ENCODE measurements around the gene TSPAN33.

Gene TSPAN33

GRCh38 chr7:129209067-129209926, 64.8 kb downstream of the TSPAN33 start:
- Histone ChIP-seq H3K23ac (ENCODE audit: low read depth, low read length, poor library complexity) (no peak overlapping the region), H3K36me3 (replicated peaks in 1 of 2; ENCODE audit: control insufficient read depth in 2 of 2, insufficient read depth in 2 of 2, low read length in 2 of 2) (peaks cover 58 to 92% of the 10 kb centered on the region in 2 donors), H2BK15ac (ENCODE audit: low read length) (no peak overlapping the region), H4K8ac (ENCODE audit: low read depth, low read length) (no peak overlapping the region), H4K91ac (ENCODE audit: low read depth, low read length, poor library complexity) (no peak overlapping the region), H2AFZ (ENCODE audit: low read length) (no peak overlapping the region), H2BK12ac (ENCODE audit: low read length) (no peak overlapping the region), H3K9me3 (replicated peaks in 1 of 2; ENCODE audit: control insufficient read depth in 2 of 2, insufficient read depth in 1 of 2, low read depth in 1 of 2, low read length in 2 of 2) (peaks cover 3% of the 10 kb centered on the region in 2 donors), H2BK5ac (ENCODE audit: low read length) (no peak overlapping the region), H3K18ac (ENCODE audit: low read length) (no peak overlapping the region), H3K4ac (ENCODE audit: low read length) (no peak overlapping the region), H2AK5ac (ENCODE audit: low read depth, low read length) (no peak overlapping the region), H3K9ac (ENCODE audit: low read depth, low read length, poor library complexity) (no peak overlapping the region), H2BK120ac (ENCODE audit: low read depth, low read length) (no peak overlapping the region), H3K27me3 (ENCODE audit: control insufficient read depth in 3 of 3, insufficient read depth in 3 of 3, low read depth in 1 of 3, low read length in 3 of 3) (no peaks in the 10 kb centered on the region), H3K79me1 (ENCODE audit: low read depth, low read length) (peaks cover 4% of the 10 kb centered on the region), H3K27ac (replicated peaks; ENCODE audit: low read length) (no peak overlapping the region), H3K4me3 (ENCODE audit: low read length in 2 of 2) (no peak overlapping the region), H3K4me2 (ENCODE audit: insufficient read depth, low read length, poor library complexity, severe bottlenecking) (no peak overlapping the region), H3K14ac (ENCODE audit: low read length) (no peak overlapping the region), H3K4me1 (ENCODE audit: control insufficient read depth in 2 of 2, insufficient read depth in 1 of 2, low read depth in 1 of 2, low read length in 2 of 2) (no peaks in the 10 kb centered on the region)
- no CpG with 5 or more reads among the region's 15 CpGs for WGBS, 2 donors (ENCODE audit: extremely low coverage in 2 of 2, insufficient read length in 2 of 2, insufficient replicate concordance in 1 of 2)
- DNase-seq (ENCODE audit: low spot score), result no peak

- Histone ChIP-seq H3K36me3 (replicated peaks in 1 of 2; ENCODE audit: control insufficient read depth in 2 of 2, insufficient read depth in 2 of 2, low read length in 2 of 2) (peaks cover 55 to 85% of the 10 kb centered on the region in 2 donors), H4K91ac (ENCODE audit: low read depth, low read length, poor library complexity) (no peak overlapping the region), H3K4me1 (ENCODE audit: control insufficient read depth in 2 of 2, insufficient read depth in 1 of 2, low read depth in 1 of 2, low read length in 2 of 2) (no peaks in the 10 kb centered on the region), H3K4ac (ENCODE audit: low read length) (no peak overlapping the region), H3K27ac (replicated peaks; ENCODE audit: low read length) (no peak overlapping the region), H3K4me2 (ENCODE audit: insufficient read depth, low read length, poor library complexity, severe bottlenecking) (no peak overlapping the region), H3K9ac (ENCODE audit: low read depth, low read length, poor library complexity) (no peak overlapping the region), H3K4me3 (ENCODE audit: low read length in 2 of 2) (no peak overlapping the region), H3K27me3 (ENCODE audit: control insufficient read depth in 3 of 3, insufficient read depth in 3 of 3, low read depth in 1 of 3, low read length in 3 of 3) (no peaks in the 10 kb centered on the region), H2AK5ac (ENCODE audit: low read depth, low read length) (no peak overlapping the region), H2BK5ac (ENCODE audit: low read length) (no peak overlapping the region), H4K8ac (ENCODE audit: low read depth, low read length) (no peak overlapping the region), H3K9me3 (replicated peaks in 1 of 2; ENCODE audit: control insufficient read depth in 2 of 2, insufficient read depth in 1 of 2, low read depth in 1 of 2, low read length in 2 of 2) (peaks cover 3 to 5% of the 10 kb centered on the region in 2 donors), H3K23ac (ENCODE audit: low read depth, low read length, poor library complexity) (peak overlapping the region; percentile 89), H3K79me1 (ENCODE audit: low read depth, low read length) (peaks cover 2% of the 10 kb centered on the region), H2AFZ (ENCODE audit: low read length) (no peak overlapping the region), H3K18ac (ENCODE audit: low read length) (no peak overlapping the region), H3K14ac (ENCODE audit: low read length) (no peak overlapping the region), H2BK12ac (ENCODE audit: low read length) (no peak overlapping the region), H2BK15ac (ENCODE audit: low read length) (no peak overlapping the region), H2BK120ac (ENCODE audit: low read depth, low read length) (no peak overlapping the region)
- WGBS, 2 donors (ENCODE audit: extremely low coverage in 2 of 2, insufficient read length in 2 of 2, insufficient replicate concordance in 1 of 2), result no CpG with 5 or more reads among the region's 16 CpGs
- DNase-seq (ENCODE audit: low spot score), result peak; percentile 46
Measured at GRCh38 chr7:129210256-129210988, 65.9 kb downstream of the TSPAN33 start.

DNA sequence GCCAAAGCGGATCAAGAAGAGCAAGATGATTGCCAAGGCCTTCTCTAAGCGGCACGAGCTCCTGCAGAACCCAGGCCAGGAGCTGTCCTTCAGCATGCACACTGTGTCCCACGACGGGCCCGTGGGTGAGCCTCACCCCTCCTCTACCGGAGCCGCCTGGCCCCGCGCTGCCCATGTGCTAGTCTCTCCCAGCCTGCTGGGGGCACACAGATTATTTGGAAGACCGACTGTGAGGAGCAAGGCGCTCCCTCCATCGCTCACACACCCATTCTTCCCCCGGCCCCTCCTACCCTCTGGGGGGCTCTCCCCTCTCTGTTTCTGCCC, 66.4 kb downstream of the TSPAN33 start:
- no peak overlapping the region for H3K14ac ChIP-seq (ENCODE audit: low read length)
- no peaks in the 10 kb centered on the region for H3K27me3 ChIP-seq (ENCODE audit: control insufficient read depth in 3 of 3, insufficient read depth in 3 of 3, low read depth in 1 of 3, low read length in 3 of 3)
- no CpG with 5 or more reads among the region's 14 CpGs for WGBS, 2 donors (ENCODE audit: extremely low coverage in 2 of 2, insufficient read length in 2 of 2, insufficient replicate concordance in 1 of 2)
- H2AK5ac ChIP-seq (ENCODE audit: low read depth, low read length), result no peak overlapping the region
- no peak overlapping the region for H2BK120ac ChIP-seq (ENCODE audit: low read depth, low read length)
- H2AFZ ChIP-seq (ENCODE audit: low read length), result no peak overlapping the region
- H3K9me3 ChIP-seq (replicated peaks in 1 of 2; ENCODE audit: control insufficient read depth in 2 of 2, insufficient read depth in 1 of 2, low read depth in 1 of 2, low read length in 2 of 2), result peaks cover 3 to 5% of the 10 kb centered on the region in 2 donors
- H2BK12ac ChIP-seq (ENCODE audit: low read length), result no peak overlapping the region
- no peak overlapping the region for H3K4me3 ChIP-seq (ENCODE audit: low read length in 2 of 2)
- H4K8ac ChIP-seq (ENCODE audit: low read depth, low read length), result no peak overlapping the region
- no peak overlapping the region for H3K4ac ChIP-seq (ENCODE audit: low read length)
- H3K4me2 ChIP-seq (ENCODE audit: insufficient read depth, low read length, poor library complexity, severe bottlenecking), result no peak overlapping the region
- peaks cover 50 to 79% of the 10 kb centered on the region in 2 donors for H3K36me3 ChIP-seq (replicated peaks in 1 of 2; ENCODE audit: control insufficient read depth in 2 of 2, insufficient read depth in 2 of 2, low read length in 2 of 2)
- no peak overlapping the region for H2BK15ac ChIP-seq (ENCODE audit: low read length)
- H3K79me1 ChIP-seq (ENCODE audit: low read depth, low read length), result peaks cover 2% of the 10 kb centered on the region
- no peak overlapping the region for H3K18ac ChIP-seq (ENCODE audit: low read length)
- peak overlapping the region; percentile 40 for H4K91ac ChIP-seq (ENCODE audit: low read depth, low read length, poor library complexity)
- H3K9ac ChIP-seq (ENCODE audit: low read depth, low read length, poor library complexity), result no peak overlapping the region
- no peak for DNase-seq (ENCODE audit: low spot score)
- H3K27ac ChIP-seq (replicated peaks; ENCODE audit: low read length), result no peak overlapping the region
- H3K4me1 ChIP-seq (ENCODE audit: control insufficient read depth in 2 of 2, insufficient read depth in 1 of 2, low read depth in 1 of 2, low read length in 2 of 2), result no peaks in the 10 kb centered on the region
- no peak overlapping the region for H3K23ac ChIP-seq (ENCODE audit: low read depth, low read length, poor library complexity)
- no peak overlapping the region for H2BK5ac ChIP-seq (ENCODE audit: low read length)

DNA sequence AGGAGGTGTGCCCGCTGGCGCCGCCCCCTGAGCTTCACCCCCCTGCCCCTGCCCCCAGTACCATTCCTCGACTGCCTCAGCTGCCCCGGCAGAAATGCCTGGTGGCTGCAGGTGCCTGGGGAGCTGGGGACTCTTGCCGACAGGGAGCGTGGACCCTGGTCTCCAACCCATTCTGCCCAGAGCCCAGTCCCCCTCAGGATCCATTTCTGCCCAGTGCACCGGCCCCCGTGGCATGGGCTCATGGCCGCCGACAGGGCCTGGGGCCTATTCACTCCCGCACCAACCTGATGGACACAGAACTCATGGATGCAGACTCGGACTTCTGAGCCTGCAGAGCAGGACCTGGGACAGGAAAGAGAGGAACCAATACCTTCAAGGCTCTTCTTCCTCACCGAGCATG, 67.6 kb downstream of the TSPAN33 start:
- Histone ChIP-seq H2BK12ac (ENCODE audit: low read length) (no peak overlapping the region), H4K8ac (ENCODE audit: low read depth, low read length) (no peak overlapping the region), H2AFZ (ENCODE audit: low read length) (no peak overlapping the region), H2BK15ac (ENCODE audit: low read length) (no peak overlapping the region), H3K4ac (ENCODE audit: low read length) (no peak overlapping the region), H3K79me1 (ENCODE audit: low read depth, low read length) (peaks cover 2% of the 10 kb centered on the region), H3K4me3 (ENCODE audit: low read length in 2 of 2) (no peak overlapping the region), H3K18ac (ENCODE audit: low read length) (no peak overlapping the region), H2AK5ac (ENCODE audit: low read depth, low read length) (no peak overlapping the region), H3K27me3 (ENCODE audit: control insufficient read depth in 3 of 3, insufficient read depth in 3 of 3, low read depth in 1 of 3, low read length in 3 of 3) (no peaks in the 10 kb centered on the region), H3K27ac (replicated peaks; ENCODE audit: low read length) (no peak overlapping the region), H3K4me1 (ENCODE audit: control insufficient read depth in 2 of 2, insufficient read depth in 1 of 2, low read depth in 1 of 2, low read length in 2 of 2) (no peaks in the 10 kb centered on the region), H3K36me3 (replicated peaks in 1 of 2; ENCODE audit: control insufficient read depth in 2 of 2, insufficient read depth in 2 of 2, low read length in 2 of 2) (peaks cover 45 to 68% of the 10 kb centered on the region in 2 donors), H3K9ac (ENCODE audit: low read depth, low read length, poor library complexity) (no peak overlapping the region), H3K9me3 (replicated peaks in 1 of 2; ENCODE audit: control insufficient read depth in 2 of 2, insufficient read depth in 1 of 2, low read depth in 1 of 2, low read length in 2 of 2) (peaks cover 3 to 5% of the 10 kb centered on the region in 2 donors), H3K14ac (ENCODE audit: low read length) (no peak overlapping the region), H3K4me2 (ENCODE audit: insufficient read depth, low read length, poor library complexity, severe bottlenecking) (no peak overlapping the region), H3K23ac (ENCODE audit: low read depth, low read length, poor library complexity) (no peak overlapping the region), H4K91ac (ENCODE audit: low read depth, low read length, poor library complexity) (no peak overlapping the region), H2BK5ac (ENCODE audit: low read length) (no peak overlapping the region), H2BK120ac (ENCODE audit: low read depth, low read length) (no peak overlapping the region)
- DNase-seq (ENCODE audit: low spot score), result no peak
- no CpG with 5 or more reads among the region's 14 CpGs for WGBS, 2 donors (ENCODE audit: extremely low coverage in 2 of 2, insufficient read length in 2 of 2, insufficient replicate concordance in 1 of 2)

Data from neuronal stem cell (in vitro differentiated cells).